DOHH2 (cell line): ENCODE results near the gene ARAP1.

Experiments used
- H3F3A ChIP-seq: fragments of 200-600 bp; sonication (generic), shearing (Covaris generic); 2 replicates; pipeline ENCODE4 v1.6.0; 2016; ENCODE audit warnings: antibody characterized with exemption, mild to moderate bottlenecking; ENCODE audit not compliant: control insufficient read depth, insufficient read depth
- H3K27ac ChIP-seq: fragments of 200-600 bp; sonication (generic); 2 replicates; pipeline ENCODE4 v1.5.1; 2014; ENCODE audit warnings: low read depth, mild to moderate bottlenecking, low read length, moderate library complexity
- H3K27me3 ChIP-seq: fragments of 200-600 bp; sonication (generic); 2 replicates; pipeline ENCODE4 v1.6.1; 2014; ENCODE audit warnings: mild to moderate bottlenecking, low read length, mixed read lengths; ENCODE audit not compliant: control insufficient read depth
- H3K36me3 ChIP-seq: fragments of 200-600 bp; sonication (generic); 2 replicates; pipeline ENCODE4 v1.6.1; 2014; ENCODE audit warnings: mild to moderate bottlenecking, low read length, moderate library complexity, mixed read lengths; ENCODE audit not compliant: control insufficient read depth
- H3K4me1 ChIP-seq: fragments of 200-600 bp; sonication (generic); 2 replicates; pipeline ENCODE4 v1.6.1; 2014; ENCODE audit warnings: mild to moderate bottlenecking, low read length, mixed read lengths; ENCODE audit not compliant: control insufficient read depth
- H3K4me2 ChIP-seq: fragments of 200-600 bp; sonication (generic); 2 replicates; pipeline ENCODE4 v1.6.0; 2014; ENCODE audit warnings: mild to moderate bottlenecking, low read length, moderate library complexity
- H3K4me3 ChIP-seq: fragments of 200-600 bp; sonication (generic); 2 replicates; pipeline ENCODE4 v1.5.1; 2014; ENCODE audit warnings: mild to moderate bottlenecking, low read length, mixed read lengths
- H3K79me2 ChIP-seq: fragments of 200-600 bp; sonication (generic); 2 replicates; pipeline ENCODE4 v1.6.1; 2014; ENCODE audit warnings: mild to moderate bottlenecking, low read length, mixed read lengths; ENCODE audit not compliant: control insufficient read depth
- H3K9me2 ChIP-seq: fragments of 200-600 bp; sonication (generic); replicated peaks from 2 replicates; pipeline ENCODE4 v1.6.1; 2014; ENCODE audit warnings: mild to moderate bottlenecking, low read length, mixed read lengths; ENCODE audit not compliant: control insufficient read depth
- H3K9me3 ChIP-seq: fragments of 200-600 bp; sonication (generic); 2 replicates; pipeline ENCODE4 v1.6.1; 2014; ENCODE audit warnings: antibody characterized with exemption, low read length, mixed read lengths; ENCODE audit not compliant: control insufficient read depth, insufficient read depth
- H4K20me1 ChIP-seq: fragments of 200-600 bp; sonication (generic); 2 replicates; pipeline ENCODE4 v1.6.0; 2014; ENCODE audit warnings: low read depth, mild to moderate bottlenecking, antibody characterized with exemption, low read length, moderate library complexity; ENCODE audit not compliant: control insufficient read depth, insufficient read depth
- EZH2phosphoT487 ChIP-seq: fragments of 200-600 bp; sonication (generic); IDR thresholded peaks from 2 replicates; pipeline ENCODE4 v1.6.1; 2017; ENCODE audit warnings: borderline replicate concordance, mild to moderate bottlenecking, antibody characterized with exemption, low read length, moderate library complexity, mixed read lengths
- TF ChIP-seq, protein P1 (sequence below): fragments of 200-600 bp; sonication (generic); IDR thresholded peaks from one replicate; pipeline ENCODE4 v1.5.1; 2014; ENCODE audit warnings: antibody characterized with exemption, mild to moderate bottlenecking, low read depth, low read length; ENCODE audit not compliant: poor library complexity, severe bottlenecking

The ARAP1 gene

GRCh38 chr11:72649215-72649976 is 102.8 kb downstream of the ARAP1 start:
- H3K4me2 ChIP-seq = no peak overlapping the region
- H3K36me3 ChIP-seq = no peaks in the 10 kb centered on the region
- H3K27ac ChIP-seq = no peak overlapping the region
- 0 out of 2 replicates have a peak, but pooled peaks cover 2% of the 10 kb centered on the region for H3K27me3 ChIP-seq
- H4K20me1 ChIP-seq = no peaks in the 10 kb centered on the region
- no peaks in the 10 kb centered on the region for H3K4me1 ChIP-seq
- TF ChIP-seq, protein P1, sequence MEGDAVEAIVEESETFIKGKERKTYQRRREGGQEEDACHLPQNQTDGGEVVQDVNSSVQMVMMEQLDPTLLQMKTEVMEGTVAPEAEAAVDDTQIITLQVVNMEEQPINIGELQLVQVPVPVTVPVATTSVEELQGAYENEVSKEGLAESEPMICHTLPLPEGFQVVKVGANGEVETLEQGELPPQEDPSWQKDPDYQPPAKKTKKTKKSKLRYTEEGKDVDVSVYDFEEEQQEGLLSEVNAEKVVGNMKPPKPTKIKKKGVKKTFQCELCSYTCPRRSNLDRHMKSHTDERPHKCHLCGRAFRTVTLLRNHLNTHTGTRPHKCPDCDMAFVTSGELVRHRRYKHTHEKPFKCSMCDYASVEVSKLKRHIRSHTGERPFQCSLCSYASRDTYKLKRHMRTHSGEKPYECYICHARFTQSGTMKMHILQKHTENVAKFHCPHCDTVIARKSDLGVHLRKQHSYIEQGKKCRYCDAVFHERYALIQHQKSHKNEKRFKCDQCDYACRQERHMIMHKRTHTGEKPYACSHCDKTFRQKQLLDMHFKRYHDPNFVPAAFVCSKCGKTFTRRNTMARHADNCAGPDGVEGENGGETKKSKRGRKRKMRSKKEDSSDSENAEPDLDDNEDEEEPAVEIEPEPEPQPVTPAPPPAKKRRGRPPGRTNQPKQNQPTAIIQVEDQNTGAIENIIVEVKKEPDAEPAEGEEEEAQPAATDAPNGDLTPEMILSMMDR = no peak
- no peak for TF ChIP-seq EZH2phosphoT487
- no peaks in the 10 kb centered on the region for H3K9me2 ChIP-seq
- no peaks in the 10 kb centered on the region for H3K9me3 ChIP-seq
- H3K79me2 ChIP-seq = no peaks in the 10 kb centered on the region
- H3K4me3 ChIP-seq = no peak overlapping the region
- no peaks in the 10 kb centered on the region for H3F3A ChIP-seq

DNA sequence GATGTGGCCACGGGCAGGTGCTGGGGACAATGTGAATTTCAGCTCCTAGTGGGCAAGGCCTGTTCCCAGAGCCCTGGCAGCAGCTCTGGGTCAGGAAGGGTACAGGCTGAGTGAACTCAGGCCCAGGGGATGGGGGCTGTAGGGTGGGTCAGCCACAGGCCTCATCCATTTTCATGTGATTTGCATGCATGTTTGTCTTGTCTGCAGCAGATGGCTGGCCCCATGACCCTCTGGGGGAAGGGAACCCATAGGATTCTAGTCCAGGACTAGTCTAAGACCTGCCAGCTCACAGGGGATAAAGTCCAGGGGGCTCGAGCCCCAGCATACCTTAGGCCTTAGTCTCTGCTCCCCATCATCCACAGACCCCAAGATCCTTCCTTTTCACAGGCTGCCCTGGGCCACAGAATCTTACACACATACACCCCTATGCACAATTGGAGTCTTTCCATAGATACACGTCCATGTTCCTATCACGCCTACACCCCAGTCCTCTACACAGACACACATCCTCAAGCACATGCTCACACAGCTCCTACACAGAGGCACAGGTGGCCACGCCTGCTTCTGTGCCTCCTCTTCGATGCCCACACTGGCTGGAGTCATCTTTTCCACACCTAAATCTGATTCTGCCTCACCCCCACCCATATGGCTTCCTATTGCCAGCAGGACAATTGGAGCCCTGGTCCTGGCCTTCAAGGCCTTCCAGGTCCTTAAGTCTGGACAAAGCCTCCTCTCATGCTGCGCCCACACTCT is 103.6 kb downstream of the ARAP1 start:
- Histone ChIP-seq H3K27me3 (0 out of 2 replicates have a peak, but pooled peaks cover 2% of the 10 kb centered on the region), H3K9me3 (no peaks in the 10 kb centered on the region), H3K27ac (no peak overlapping the region), H3K4me1 (no peaks in the 10 kb centered on the region), H3K9me2 (no peaks in the 10 kb centered on the region), H3K79me2 (no peaks in the 10 kb centered on the region), H4K20me1 (no peaks in the 10 kb centered on the region), H3K4me3 (no peak overlapping the region), H3F3A (no peaks in the 10 kb centered on the region), H3K36me3 (no peaks in the 10 kb centered on the region), H3K4me2 (no peak overlapping the region)
- TF ChIP-seq, protein P1 = no peak
- TF ChIP-seq EZH2phosphoT487 = no peak

DNA sequence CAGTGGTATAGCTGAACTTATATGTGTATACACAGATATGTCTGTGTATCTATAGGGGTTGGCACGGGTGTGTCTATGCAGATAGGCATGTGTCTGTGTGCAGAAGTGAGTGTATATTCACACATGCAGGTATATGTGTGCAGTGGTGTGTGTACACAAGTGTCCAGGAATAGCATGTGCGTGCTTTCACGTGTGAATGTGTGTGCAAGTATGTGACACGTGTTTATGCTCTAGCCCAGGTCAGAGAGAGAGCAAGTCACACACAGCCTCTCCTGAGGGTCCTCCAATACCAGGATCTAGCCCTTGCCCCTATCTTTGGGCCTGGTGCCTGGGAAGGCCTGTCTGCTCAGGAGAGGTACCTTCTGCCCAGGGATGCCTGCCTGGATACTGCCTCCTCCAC is 104.3 kb downstream of the ARAP1 start:
- no peak for TF ChIP-seq EZH2phosphoT487
- TF ChIP-seq, protein P1 = no peak
- no peaks in the 10 kb centered on the region for H4K20me1 ChIP-seq

More for the DNA sequence above, 104.3 kb downstream of the ARAP1 start:
- Histone ChIP-seq H3K4me1 (peaks cover 4% of the 10 kb centered on the region), H3K4me3 (no peak overlapping the region), H3K9me3 (no peaks in the 10 kb centered on the region), H3K36me3 (no peaks in the 10 kb centered on the region), H3K79me2 (no peaks in the 10 kb centered on the region), H3K27ac (no peak overlapping the region), H3K4me2 (no peak overlapping the region), H3K27me3 (peaks cover under 1% of the 10 kb centered on the region), H3F3A (no peaks in the 10 kb centered on the region), H3K9me2 (no peaks in the 10 kb centered on the region)
